ENCODE measurements around the gene SLC38A1.

SLC38A1 gene

GRCh38 chr12:46133751-46134150 lies 135.1 kb downstream of the SLC38A1 start:
- Histone ChIP-seq H3K4me2 (ENCODE audit: low read length) (no peak overlapping the region), H3K79me2 (no peaks in the 10 kb centered on the region), H2AFZ (no peak overlapping the region), H3K9me3 (ENCODE audit: control insufficient read depth, low read length) (no peaks in the 10 kb centered on the region), H3K4me1 (peaks cover 6% of the 10 kb centered on the region), H3K4me3 (ENCODE audit: low read depth, low read length) (no peak overlapping the region), H3K36me3 (ENCODE audit: control insufficient read depth, insufficient read depth, low read length) (no peaks in the 10 kb centered on the region), H3K27me3 (ENCODE audit: control insufficient read depth, insufficient read depth, low read length) (no peaks in the 10 kb centered on the region), H3K27ac (no peak overlapping the region), H3K9ac (no peak overlapping the region)
- no peak for TF ChIP-seq CTCF (IDR thresholded peaks at IDR 0.05)

Measured in parathyroid adenoma (tissue), 2 donors.